AG09319 (cell line): ENCODE results near the gene ZBTB44.

Experiments
- DNase-seq: peaks from one replicate; pipeline ENCODE4 v3.0.0-alpha.2; 2010; ENCODE audit warnings: low read depth; ENCODE audit errors: extremely low read depth
- TF ChIP-seq, protein P1 (sequence below): IDR thresholded peaks from 2 replicates; pipeline ENCODE4 v1.5.1; 2011; ENCODE audit warnings: low read depth, mild to moderate bottlenecking, inconsistent platforms, low read length, moderate library complexity

The ZBTB44 gene

DNA sequence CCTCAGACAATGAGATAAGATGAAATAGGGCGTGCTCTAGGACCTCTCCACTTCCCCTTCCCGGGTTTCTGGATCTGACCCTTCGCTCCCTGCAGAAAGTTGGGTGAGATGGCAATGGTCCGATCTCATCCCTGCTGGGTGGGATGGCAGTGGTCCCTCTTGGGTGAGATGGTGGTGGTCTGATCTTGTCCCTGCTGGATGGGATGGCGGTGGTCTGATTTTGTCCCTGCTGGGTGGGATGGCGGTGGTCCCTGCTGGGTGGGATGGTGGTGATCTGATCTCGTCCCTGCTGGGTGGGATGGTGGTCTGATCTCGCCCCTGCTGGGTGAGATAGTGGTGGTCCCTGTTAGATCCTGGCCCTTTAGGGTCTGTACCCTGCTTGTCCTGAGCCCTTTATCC lies 133.8 kb downstream of the ZBTB44 start:
- TF ChIP-seq, protein P1, sequence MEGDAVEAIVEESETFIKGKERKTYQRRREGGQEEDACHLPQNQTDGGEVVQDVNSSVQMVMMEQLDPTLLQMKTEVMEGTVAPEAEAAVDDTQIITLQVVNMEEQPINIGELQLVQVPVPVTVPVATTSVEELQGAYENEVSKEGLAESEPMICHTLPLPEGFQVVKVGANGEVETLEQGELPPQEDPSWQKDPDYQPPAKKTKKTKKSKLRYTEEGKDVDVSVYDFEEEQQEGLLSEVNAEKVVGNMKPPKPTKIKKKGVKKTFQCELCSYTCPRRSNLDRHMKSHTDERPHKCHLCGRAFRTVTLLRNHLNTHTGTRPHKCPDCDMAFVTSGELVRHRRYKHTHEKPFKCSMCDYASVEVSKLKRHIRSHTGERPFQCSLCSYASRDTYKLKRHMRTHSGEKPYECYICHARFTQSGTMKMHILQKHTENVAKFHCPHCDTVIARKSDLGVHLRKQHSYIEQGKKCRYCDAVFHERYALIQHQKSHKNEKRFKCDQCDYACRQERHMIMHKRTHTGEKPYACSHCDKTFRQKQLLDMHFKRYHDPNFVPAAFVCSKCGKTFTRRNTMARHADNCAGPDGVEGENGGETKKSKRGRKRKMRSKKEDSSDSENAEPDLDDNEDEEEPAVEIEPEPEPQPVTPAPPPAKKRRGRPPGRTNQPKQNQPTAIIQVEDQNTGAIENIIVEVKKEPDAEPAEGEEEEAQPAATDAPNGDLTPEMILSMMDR, result no peak

DNA sequence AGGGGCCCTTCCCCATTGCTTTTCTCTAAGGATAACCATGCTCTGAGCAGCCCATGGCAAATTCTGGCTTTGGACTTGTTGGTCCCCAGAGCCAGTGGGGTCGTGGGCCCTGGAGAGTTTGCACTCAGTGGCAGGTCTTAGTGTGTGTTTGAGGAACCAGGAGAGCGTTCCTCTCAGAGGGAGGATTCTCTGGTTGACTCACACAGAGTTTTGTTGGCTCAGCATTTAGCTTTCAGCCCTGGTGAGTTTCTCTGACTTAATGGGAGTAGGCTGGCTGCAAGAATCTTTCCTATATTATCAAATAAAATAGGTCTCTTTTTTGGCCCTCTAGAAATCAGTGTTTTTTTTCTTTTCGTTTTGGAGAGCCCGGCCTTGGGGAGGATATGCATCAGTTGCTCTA lies 134.2 kb downstream of the ZBTB44 start:
- DNase-seq, result no peak
- TF ChIP-seq, protein P1, result no peak

More for the DNA sequence above, 133.8 kb downstream of the ZBTB44 start:
- DNase-seq, result no peak

DNA sequence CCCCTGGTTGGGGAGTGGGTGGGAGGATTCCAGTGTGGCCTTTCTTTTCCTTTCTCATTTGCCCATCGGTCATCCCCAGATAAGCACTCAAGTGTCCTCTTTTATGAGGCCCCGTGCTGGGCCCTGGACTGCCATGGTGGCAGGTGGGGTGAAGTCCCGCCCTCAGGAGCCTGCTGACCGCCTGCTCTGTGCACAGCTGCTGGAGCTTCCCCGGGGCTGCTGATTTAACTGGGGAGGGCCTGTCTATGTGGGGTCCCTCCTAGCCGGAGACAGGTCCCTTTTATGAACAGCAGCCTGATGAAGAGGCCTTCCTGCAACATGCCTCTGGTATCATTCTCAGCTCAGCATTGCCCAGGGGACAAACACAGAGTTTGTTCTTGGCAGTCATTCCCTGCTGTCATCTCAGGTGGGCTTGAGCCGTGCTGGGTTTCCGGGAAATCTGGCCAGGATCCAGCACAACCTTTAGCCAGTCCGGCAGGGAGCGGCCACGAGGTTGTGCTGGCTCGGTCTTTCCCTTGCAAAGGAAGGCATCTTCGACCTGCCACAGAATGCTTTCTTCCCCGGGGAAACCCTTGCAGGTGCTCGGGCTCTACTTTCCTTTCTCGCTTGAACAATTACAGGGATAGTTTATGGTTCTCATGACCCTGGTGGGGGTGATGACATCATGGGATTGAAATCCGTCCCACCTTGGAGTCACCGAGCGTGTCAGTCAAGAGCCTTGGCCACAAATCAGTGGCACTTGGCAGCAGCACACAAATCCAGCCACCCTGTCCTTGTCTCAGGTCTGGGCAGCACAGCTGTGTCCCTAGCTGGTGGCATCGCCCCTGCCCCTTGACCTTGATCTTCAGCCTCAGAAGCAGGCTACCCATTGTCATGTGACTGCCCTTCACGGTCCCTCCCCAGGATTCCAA lies 135.1 kb downstream of the ZBTB44 start:
- TF ChIP-seq, protein P1, result no peak
- DNase-seq, result no peak

DNA sequence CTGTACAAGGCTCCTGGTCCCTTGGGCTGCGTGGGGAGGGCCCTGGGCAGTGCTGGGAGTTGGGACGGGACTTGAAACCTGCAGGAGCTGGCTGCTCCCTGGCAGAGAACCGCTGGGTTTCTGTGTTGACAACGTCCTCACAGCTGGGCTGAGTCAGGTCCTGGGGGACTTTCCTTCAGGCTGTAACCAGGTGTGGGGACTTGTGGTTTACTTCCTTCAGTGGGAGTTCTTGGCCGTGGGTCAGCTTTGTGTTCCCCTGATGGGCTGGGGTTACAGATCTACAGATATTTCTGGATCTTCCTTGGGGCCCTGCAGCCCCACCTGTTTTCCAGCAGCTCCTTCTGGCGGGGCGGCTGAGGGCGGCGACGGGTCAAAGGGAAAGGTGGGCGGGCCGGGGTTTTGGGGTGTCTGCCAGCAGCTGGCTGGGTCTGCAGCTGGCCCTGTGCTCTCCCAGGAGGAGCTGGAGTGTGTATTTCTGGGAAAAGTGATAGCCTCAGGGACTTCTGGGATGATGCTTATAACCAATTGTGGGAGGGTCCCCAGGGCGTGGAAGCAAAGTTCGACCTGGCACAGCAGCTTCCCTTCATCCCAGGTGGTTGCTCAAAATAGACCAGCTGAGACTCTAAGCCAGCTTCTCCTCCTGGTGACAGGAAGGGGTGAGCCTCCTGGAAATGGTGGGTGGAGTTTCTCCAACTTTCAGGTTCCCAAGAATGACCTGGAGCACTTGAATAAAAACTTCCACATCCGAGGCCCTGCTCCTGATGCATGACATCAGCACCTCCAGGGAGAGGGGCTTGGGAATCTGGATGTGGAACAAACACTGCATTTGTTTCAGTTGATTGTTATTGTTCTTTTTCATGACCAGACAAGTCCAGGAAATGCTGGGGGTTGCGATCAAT lies 136.0 kb downstream of the ZBTB44 start:
- TF ChIP-seq, protein P1, result no peak
- no peak for DNase-seq

DNA sequence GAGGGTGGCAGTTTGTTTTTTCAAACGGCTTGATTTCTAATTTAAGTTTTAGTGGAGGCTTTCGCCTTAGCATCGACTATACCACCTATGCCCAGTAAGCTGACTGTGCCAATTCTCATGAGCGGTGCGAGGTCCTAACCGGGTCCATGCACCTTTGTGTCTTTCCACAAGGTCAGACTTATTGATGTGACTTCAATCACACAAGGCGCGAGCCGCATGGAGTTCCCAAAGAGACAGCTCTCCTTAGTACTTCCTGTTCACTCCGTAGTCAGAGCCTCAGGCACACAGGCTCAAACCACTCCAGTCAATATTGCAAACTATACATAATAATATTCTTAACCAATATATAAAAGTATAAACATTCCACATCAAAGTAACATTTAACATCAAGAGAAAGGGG lies 136.9 kb downstream of the ZBTB44 start:
- TF ChIP-seq, protein P1, result no peak
- DNase-seq, result no peak
